Measurements from ENCODE around the gene ARHGDIA. TPM values are rescaled to one million over a fixed set of nuclear protein-coding genes. Genes with fewer than 3 reads are reported as not detected.

ARHGDIA gene
- total RNA-seq, 1 donor from 2014 or later = 239 TPM

DNA sequence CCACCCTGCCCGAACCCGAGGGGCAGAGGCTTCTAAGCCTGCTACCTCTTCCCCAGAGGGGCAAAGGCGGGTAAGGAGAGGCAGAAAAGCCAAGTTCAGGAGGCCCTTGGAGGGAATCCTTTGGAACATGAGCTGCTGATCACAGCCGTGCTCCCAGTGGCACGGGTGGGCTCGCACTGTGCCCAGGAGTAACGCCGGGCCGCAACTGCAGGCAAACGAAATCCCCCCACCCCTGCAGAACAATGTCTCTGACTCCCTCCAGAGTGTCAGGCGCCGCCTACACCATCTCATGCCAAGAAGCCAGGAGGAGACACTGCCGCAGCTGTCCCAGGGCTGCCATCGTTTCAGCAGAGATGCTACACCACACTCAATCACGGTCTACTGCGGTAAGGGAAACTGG is 19.7 kb downstream of the ARHGDIA start:
- Mint-ChIP-seq H3K4me1 (ENCODE audit: low read depth) (no peaks in the 10 kb centered on the region), H3K36me3 (ENCODE audit: insufficient read depth) (peaks cover 15% of the 10 kb centered on the region), H3K27me3 (no peaks in the 10 kb centered on the region), H3K9me3 (ENCODE audit: low read depth) (no peaks in the 10 kb centered on the region), H3K4me3 (ENCODE audit: low read depth) (no peak overlapping the region), H3K27ac (no peak overlapping the region)
- TF ChIP-seq, protein P1, sequence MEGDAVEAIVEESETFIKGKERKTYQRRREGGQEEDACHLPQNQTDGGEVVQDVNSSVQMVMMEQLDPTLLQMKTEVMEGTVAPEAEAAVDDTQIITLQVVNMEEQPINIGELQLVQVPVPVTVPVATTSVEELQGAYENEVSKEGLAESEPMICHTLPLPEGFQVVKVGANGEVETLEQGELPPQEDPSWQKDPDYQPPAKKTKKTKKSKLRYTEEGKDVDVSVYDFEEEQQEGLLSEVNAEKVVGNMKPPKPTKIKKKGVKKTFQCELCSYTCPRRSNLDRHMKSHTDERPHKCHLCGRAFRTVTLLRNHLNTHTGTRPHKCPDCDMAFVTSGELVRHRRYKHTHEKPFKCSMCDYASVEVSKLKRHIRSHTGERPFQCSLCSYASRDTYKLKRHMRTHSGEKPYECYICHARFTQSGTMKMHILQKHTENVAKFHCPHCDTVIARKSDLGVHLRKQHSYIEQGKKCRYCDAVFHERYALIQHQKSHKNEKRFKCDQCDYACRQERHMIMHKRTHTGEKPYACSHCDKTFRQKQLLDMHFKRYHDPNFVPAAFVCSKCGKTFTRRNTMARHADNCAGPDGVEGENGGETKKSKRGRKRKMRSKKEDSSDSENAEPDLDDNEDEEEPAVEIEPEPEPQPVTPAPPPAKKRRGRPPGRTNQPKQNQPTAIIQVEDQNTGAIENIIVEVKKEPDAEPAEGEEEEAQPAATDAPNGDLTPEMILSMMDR (IDR thresholded peaks at IDR 0.05; ENCODE audit: unreplicated experiment) = no peak
- no peak for DNase-seq (ENCODE audit: low spot score, unreplicated experiment)

DNA sequence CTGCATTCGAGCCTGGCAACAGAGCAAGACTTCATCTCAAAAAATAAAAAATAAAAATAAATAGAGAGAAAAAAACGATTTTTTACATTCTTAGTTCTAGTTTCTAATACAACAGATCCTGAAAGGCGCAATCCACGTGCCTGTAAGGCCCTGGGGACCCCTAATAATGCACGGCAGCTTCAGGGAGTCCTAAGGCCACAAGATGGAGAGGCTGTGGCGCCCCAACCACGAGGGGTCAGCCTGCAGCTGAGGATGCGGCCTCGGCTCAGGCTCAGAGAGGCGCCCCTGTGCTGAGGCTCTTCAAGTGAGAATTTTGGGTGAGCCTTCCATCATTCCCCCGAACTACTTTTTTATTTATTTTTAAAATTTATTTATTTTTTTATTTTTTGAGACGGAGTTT is 21.7 kb downstream of the ARHGDIA start:
- no peaks in the 10 kb centered on the region for H3K9me3 Mint-ChIP-seq (ENCODE audit: low read depth)
- peaks cover 21% of the 10 kb centered on the region for H3K36me3 Mint-ChIP-seq (ENCODE audit: insufficient read depth)
- no peaks in the 10 kb centered on the region for H3K27me3 Mint-ChIP-seq
- no peak overlapping the region for H3K27ac Mint-ChIP-seq
- H3K4me3 Mint-ChIP-seq (ENCODE audit: low read depth) = no peak overlapping the region
- H3K4me1 Mint-ChIP-seq (ENCODE audit: low read depth) = no peaks in the 10 kb centered on the region
- TF ChIP-seq, protein P1 (IDR thresholded peaks at IDR 0.05; ENCODE audit: unreplicated experiment) = no peak
- no peak for DNase-seq (ENCODE audit: low spot score, unreplicated experiment)

DNA sequence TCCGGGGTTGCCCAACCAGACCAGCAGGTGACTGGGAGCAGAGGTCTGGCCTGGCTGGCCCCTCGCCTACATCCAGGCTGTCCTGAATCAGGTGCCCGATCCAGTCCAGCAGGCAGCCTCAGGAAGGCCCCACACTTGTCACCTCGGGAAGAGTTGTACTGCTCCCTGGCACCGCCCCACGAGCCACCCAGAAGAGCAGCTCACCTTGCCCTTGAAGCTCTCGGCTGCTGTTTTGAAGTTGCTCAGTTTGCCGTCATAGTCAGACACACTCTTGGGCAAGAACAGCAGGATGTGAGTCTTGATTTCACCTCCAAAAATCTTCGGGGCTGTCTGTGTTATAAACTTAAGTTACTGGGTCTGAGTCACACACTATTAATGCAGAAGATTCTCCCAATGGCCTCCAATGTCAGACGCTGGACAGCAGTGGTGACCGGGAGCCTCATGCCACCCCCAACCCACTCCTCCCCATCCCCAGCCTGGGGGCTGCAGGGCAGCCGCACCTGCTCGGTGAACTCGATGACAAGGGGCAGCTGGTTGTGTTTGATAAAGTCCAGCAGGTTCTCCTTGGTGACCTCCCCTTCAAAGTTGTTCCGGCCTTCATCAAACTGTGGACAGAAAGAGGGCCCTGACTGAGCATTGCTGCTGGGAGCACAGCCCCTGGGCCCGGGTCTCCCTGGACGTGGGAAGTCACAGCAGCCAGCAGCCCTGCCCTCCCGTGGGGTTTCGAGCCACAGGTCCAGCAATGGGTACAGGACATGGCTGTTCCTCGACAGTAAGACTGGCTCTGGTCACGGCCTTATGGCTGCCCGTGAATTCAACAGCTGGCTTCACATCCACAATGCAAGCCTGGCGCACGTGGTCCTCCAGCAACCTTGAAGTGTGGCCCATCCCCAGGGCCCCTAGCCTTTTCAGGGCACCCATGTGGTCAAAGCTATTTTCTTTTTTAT is 24.1 kb downstream of the ARHGDIA start:
- Mint-ChIP-seq H3K27ac (no peak overlapping the region), H3K36me3 (ENCODE audit: insufficient read depth) (peaks cover 20% of the 10 kb centered on the region), H3K4me3 (ENCODE audit: low read depth) (no peak overlapping the region), H3K9me3 (ENCODE audit: low read depth) (no peaks in the 10 kb centered on the region), H3K27me3 (no peaks in the 10 kb centered on the region), H3K4me1 (ENCODE audit: low read depth) (no peaks in the 10 kb centered on the region)
- TF ChIP-seq, protein P1 (IDR thresholded peaks at IDR 0.05; ENCODE audit: unreplicated experiment) = no peak
- no peak for DNase-seq (ENCODE audit: low spot score, unreplicated experiment)

DNA sequence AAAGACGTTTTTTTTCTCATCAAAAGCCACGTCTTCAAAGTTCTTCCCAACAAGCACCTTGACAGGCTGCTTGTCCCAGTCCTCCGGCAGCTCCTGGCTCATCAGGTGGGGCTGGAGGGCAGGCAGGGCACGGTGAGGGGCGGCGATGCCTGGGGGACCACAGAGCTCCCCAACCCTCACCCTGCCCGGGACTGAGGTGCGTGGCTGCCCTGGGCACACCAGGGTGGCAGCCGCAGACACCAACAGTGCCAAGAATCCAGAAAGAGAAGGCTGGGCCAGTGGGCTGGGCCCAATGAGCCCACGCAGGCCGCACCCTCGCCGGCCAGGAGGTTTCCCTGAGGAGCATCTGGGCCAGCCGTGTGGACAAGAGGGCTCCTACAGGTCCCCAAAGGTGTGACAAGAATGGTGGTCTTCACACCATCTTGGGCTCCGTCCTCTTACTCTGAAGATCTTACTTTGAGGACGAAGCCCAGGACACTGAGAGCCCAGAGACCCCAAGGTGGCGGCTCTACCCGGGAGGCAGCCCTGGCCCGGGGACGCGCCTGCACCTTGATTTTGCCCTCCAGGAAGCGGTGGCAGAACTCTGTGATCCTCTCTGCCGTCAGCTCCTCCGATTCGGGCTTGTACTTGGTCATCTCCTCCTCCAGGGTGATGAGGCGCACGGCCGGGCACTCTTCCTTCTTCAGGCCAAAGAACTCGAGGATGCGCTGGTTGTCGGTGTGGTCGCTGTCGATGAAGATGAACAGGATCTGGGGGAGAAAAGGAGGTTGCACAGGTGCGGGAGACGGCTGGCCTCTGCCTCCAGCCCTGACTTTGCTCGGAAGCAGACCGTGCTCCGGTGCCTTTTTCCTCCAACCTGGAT is 25.0 kb downstream of the ARHGDIA start:
- Mint-ChIP-seq H3K9me3 (ENCODE audit: low read depth) (no peaks in the 10 kb centered on the region), H3K27ac (no peak overlapping the region)
- TF ChIP-seq, protein P1 (IDR thresholded peaks at IDR 0.05; ENCODE audit: unreplicated experiment) = no peak

DNA sequence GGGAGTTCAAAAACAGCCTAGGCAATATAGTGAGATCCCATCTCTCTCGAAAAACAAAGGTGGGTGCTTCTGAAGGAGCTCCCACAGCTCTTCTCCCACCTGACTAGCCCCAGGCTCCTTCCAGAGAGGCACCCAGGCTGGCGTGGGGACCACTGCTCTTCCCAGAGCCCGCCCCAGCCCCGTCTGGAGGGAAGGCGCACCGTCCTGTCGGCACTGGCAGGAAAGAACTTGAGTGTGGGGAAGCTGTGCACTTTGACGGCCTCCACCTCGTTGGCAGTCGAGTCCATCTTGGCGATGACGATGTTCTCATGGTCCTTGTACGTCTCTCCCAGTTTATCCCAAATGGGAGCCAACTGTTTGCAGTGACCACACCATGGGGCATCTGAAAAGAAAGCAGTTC is 25.8 kb downstream of the ARHGDIA start:
- Mint-ChIP-seq H3K36me3 (ENCODE audit: insufficient read depth) (peaks cover 12% of the 10 kb centered on the region), H3K4me1 (ENCODE audit: low read depth) (no peaks in the 10 kb centered on the region), H3K27me3 (no peaks in the 10 kb centered on the region), H3K4me3 (ENCODE audit: low read depth) (no peak overlapping the region), H3K27ac (no peak overlapping the region), H3K9me3 (ENCODE audit: low read depth) (no peaks in the 10 kb centered on the region)
- DNase-seq (ENCODE audit: low spot score, unreplicated experiment) = no peak
- TF ChIP-seq, protein P1 (IDR thresholded peaks at IDR 0.05; ENCODE audit: unreplicated experiment) = no peak

More for the DNA sequence above, 25.0 kb downstream of the ARHGDIA start:
- H3K4me3 Mint-ChIP-seq (ENCODE audit: low read depth) = no peak overlapping the region
- H3K36me3 Mint-ChIP-seq (ENCODE audit: insufficient read depth) = peaks cover 12% of the 10 kb centered on the region
- H3K27me3 Mint-ChIP-seq = no peaks in the 10 kb centered on the region
- DNase-seq (ENCODE audit: low spot score, unreplicated experiment) = no peak
- no peaks in the 10 kb centered on the region for H3K4me1 Mint-ChIP-seq (ENCODE audit: low read depth)

All from progenitor cell of endocrine pancreas (in vitro differentiated cells).